Pulmonary artery endothelial cell (primary cell): ENCODE measurements around the gene DEFB126. TPM values are rescaled to one million over a fixed set of nuclear protein-coding genes. Genes with fewer than 3 reads are reported as not detected.
"Not testable (repeated sequence)": the region's sequence is repeated elsewhere in the genome, so short reads cannot be mapped to it uniquely, and the experiment has no call there.

Experiments
- DNase-seq: peaks from one replicate; pipeline ENCODE4 v3.0.0-alpha.2; 2011; ENCODE audit warnings: low read depth, low spot score
- total RNA-seq: library from RNA; depleted of rRNA; stranded (reverse); fragments of >200 nt; gene quantifications from 2 replicates; pipeline ENCODE4 v1.2.3, GENCODE V29; 2014

The DEFB126 gene, protein sequence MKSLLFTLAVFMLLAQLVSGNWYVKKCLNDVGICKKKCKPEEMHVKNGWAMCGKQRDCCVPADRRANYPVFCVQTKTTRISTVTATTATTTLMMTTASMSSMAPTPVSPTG
- total RNA-seq = not detected in 2 replicates

DNA sequence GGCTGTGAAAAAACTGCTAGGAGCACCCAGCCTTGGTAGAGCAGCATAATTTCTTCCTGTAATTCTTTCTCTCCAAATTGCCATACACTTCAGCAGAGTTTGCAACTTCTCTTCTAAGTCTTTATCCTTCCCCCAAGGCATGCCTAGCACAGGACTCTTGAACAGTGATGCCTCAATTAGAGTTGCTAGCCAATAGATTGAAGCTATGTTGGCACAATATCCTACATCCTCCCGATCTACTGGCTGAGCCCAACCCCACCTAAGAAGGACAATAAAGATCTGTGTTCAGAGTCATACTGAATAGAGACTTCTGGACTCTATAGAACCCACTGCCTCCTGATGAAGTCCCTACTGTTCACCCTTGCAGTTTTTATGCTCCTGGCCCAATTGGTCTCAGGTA is at the start of gene DEFB126:
Gene DEFB126, plus strand, starts transcription at position 301 of the 400 bp plus-strand sequence. Its CDS starts 39 bp downstream, at position 340.
- no peak for DNase-seq

GRCh38 chr20:93641-94040 is 48.7 kb upstream of the DEFB126 start:
- DNase-seq = no peak

GRCh38 chr20:95215-95614 is 47.2 kb upstream of the DEFB126 start:
- no peak for DNase-seq

- DNase-seq = not testable (repeated sequence)
These were observed 44.7 kb upstream of the DEFB126 start for GRCh38 chr20:97691-98090.

- no peak for DNase-seq
These were observed 40.4 kb upstream of the DEFB126 start for GRCh38 chr20:101975-102374.

GRCh38 chr20:103456-103855 is 38.9 kb upstream of the DEFB126 start:
- DNase-seq = no peak

DNA sequence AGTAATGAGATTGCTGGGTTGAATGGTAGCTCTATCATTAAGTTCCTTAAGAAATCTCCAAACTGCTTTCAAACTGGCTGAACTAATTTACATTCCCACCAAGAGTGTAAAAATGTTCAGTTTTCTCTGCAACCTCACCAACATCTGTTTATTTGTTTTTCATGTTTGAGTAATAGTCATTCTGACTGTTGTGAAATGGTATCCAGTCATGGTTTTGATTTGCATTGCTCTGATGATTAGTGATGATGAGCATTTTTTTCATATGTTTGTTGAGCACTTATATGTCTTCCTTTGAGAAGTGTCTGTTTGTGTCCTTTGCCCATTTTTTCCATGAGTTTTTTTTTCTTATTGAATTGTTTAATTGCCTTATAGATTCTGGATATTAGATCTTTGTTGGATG is 30.0 kb upstream of the DEFB126 start:
- DNase-seq = no peak

DNA sequence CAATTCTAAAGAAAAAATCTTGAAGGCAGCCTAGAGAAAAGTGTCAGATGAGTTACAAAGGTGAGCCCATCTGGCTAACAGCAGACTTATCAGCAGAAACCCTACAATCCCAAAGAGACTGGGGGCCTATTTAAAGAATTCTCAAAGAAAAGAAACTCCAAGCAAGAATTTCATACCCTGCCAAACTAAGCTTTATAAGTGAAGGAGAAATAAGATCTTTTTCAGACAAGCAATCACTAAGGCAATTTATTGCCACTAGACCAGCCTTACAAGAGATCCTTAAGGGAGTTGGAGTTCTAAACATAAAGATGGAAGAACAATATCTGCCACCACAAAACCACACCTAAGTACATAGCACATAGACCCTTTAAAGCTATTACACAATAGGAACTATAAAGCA is 24.9 kb upstream of the DEFB126 start:
- DNase-seq = no peak

DNA sequence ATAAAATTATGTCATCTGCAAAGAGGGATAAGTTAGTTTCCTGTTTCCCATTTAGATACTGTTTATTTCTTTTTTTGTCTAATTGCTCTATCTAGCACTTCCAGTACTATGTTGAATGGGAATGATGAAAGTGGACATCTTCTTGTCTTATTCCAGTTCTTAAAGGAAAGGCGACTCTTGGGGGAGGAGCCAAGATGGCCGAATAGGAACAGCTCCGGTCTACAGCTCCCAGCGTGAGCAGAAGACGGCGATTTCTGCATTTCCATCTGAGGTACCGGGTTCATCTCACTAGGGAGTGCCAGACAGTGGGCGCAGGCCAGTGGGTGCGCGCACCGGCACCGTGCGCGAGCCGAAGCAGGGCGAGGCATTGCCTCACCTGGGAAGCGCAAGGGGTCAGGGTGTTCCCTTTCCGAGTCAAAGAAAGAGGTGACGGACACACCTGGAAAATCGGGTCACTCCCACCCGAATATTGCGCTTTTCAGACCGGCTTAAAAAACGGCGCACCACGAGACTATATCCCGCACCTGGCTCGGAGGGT is 12.5 kb upstream of the DEFB126 start:
- DNase-seq = not testable (repeated sequence)

- no peak for DNase-seq
These were observed 4.5 kb upstream of the DEFB126 start for GRCh38 chr20:137668-138490.

DNA sequence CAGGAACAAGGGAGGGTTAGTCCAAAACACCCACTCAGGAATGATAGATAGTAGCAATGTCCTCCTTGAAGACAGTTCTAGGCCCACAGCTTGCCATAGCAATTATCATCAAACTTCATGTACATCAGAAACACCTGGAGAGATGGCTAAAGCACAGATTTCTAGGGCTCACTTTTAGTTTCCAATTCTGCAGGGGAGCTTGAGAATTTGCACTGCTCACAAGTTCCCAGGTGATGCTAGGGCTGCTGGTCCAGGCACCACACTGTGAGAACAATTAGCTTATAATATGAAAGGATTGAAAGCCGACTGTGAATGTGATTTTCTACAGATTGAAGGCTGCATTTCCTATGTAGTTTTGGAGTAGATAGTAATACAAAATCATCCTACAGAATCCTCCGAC is 3.5 kb downstream of the DEFB126 start:
- DNase-seq = no peak

GRCh38 chr20:152131-152530 is 9.7 kb downstream of the DEFB126 start:
- no peak for DNase-seq

- DNase-seq = no peak
These were observed 14.8 kb downstream of the DEFB126 start, which contains the start of gene DEFB127 for GRCh38 chr20:157154-157553. Gene DEFB127 (plus strand): TSS chr20:157454. CDS start chr20:157545, 91 bp downstream.

DNA sequence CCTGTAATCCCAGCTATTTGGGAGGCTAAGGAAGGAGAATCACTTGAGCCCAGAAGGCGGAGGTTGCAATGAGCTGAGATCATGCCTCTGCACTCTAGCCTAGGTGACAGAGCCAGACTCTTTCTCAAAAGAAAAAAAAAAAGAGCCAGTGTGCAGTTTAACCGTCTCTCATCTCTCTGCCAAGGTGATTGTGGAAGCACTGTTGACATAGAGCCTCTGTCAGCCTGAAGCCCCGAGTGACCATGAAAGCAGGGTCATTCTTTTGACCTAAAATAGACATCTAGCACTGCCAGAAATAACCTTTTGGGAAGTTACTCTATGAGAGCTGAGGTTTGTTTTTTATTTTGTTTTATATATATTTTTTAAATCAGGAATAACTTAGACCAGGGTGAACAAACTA is 22.2 kb downstream of the DEFB126 start:
- DNase-seq = no peak

DNA sequence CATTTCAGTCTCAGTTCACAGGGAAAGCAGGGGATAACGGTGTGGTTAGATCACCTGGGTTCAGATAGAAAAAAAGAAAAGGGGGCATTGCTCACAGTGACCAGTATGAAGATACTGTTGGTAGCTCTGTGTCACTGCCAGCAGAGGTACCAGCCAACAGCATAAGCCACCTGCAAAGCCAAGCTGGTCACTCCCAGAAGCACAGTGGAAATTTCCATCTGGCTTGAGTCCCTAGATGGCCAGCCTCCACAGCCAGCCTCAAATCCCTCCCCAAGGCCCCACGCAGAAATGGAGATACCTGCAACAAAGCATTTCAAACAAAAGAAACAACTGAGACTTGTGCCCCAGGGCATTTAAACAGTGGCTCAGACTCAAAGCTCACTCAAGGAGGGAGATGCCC is 26.5 kb downstream of the DEFB126 start:
- DNase-seq = no peak

GRCh38 chr20:184288-184687 is 41.9 kb downstream of the DEFB126 start:
- DNase-seq = no peak

DNA sequence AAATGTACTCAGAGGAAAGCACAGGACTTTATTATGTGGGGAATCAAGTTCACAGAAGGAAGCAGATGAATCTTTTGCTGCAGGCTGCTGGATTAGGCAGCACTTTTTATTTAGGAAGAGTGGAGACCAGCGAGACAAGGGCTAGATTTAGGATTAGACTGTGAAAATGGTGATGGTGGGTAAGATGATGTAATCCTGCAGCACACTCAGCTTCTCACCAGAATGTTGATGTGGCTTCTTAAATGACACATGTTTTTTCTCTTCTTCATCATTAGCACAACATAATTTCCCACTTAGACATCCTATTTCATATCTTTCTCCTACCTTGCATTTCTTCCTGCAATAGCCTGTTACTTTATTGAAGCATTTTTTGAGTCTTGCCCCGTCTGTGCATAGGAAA is 45.3 kb downstream of the DEFB126 start:
- DNase-seq = no peak

- DNase-seq = no peak
These were observed 47.2 kb downstream of the DEFB126 start, which contains the start of gene DEFB128 for GRCh38 chr20:189611-190010. Gene DEFB128 (minus strand): TSS chr20:189711. CDS start chr20:189623, 88 bp downstream.
